ENCODE results near the gene TEX51. TPM values are rescaled to one million over a fixed set of nuclear protein-coding genes. Genes with fewer than 3 reads are reported as not detected.

The TEX51 gene
- total and polyA plus RNA-seq, 2 of the 4 experiments (the other 2 are of a cell fraction) = not detected

DNA sequence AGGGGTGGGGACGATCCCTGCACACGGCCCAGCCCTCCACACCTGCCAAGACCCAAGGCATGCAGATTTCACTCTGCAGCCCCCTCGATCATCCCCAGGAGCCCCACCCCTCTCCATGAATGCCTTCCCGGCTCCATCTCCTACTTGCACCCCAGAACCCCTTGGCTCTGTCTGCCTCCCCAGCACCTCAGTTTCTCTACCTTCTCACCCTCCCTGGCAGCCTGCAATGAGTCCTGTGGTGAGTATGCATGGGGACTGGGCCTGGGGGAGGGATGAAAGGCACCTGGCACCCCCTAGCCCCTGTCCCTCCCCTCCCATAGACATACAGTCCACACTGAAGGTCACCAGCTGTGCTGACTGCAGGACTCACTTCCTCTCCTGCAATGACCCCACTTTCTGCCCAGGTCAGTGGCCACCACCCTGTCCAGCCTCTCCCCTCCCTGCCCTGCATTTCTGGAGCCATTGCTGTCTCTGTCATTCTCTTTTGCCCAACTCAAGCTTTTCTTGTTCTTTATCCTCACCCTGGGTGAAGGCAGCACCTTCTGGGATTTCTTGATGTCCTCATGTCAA lies 1.0 kb downstream of the TEX51 start:
- no peak overlapping the region for H3K4me3 ChIP-seq (ENCODE audit: insufficient read depth, low read depth, low read length)
- no peak overlapping the region for H2BK5ac ChIP-seq (ENCODE audit: low read depth, low read length, poor library complexity, severe bottlenecking)
- WGBS, 2 experiments (ENCODE audit: extremely low coverage in 2 of 2, insufficient read length in 1 of 2) = no CpG with 5 or more reads among the region's 4 CpGs
- no peak overlapping the region for H3K4ac ChIP-seq (ENCODE audit: low read depth, low read length)
- no peak overlapping the region for H2BK15ac ChIP-seq (ENCODE audit: low read depth, low read length)
- H3K4me1 ChIP-seq (ENCODE audit: control insufficient read depth, insufficient read depth, low read length) = no peaks in the 10 kb centered on the region
- H3K27ac ChIP-seq (ENCODE audit: insufficient read depth, low read length) = no peak overlapping the region
- H2AK5ac ChIP-seq (ENCODE audit: low read depth, low read length) = no peak overlapping the region
- H3K56ac ChIP-seq (ENCODE audit: extremely low read depth, insufficient read depth, low read length) = no peak overlapping the region
- H3K9me1 ChIP-seq (ENCODE audit: insufficient read depth, low read length) = no peaks in the 10 kb centered on the region
- H4K8ac ChIP-seq (ENCODE audit: low read depth in 2 of 2, low read length in 2 of 2) = no peak overlapping the region
- H3K23ac ChIP-seq (ENCODE audit: low read depth, low read length) = no peak overlapping the region
- H2AFZ ChIP-seq (replicated peaks; ENCODE audit: low read length, poor library complexity) = no peak overlapping the region
- in situ Hi-C loops (cut with MboI; ENCODE audit: low sequenced_read_pairs) (no loop called here), intact Hi-C loops (cut with micrococcal nuclease) (no loop called here), dilution Hi-C loops (cut with HindIII; ENCODE audit: low sequenced_read_pairs, unreplicated experiment) (no loop called here)
- ChIA-PET POLR2A (ENCODE audit: unreplicated experiment) (no interaction called here), CTCF (no interaction called here)
- H2AK9ac ChIP-seq (replicated peaks; ENCODE audit: low read depth, low read length, poor library complexity) = no peak overlapping the region
- H4K91ac ChIP-seq (ENCODE audit: insufficient read depth, low read depth, low read length) = no peak overlapping the region
- DNase-seq (no peak), ATAC-seq (ENCODE audit: low read depth) (no peak)
- no peak overlapping the region for H3K9ac ChIP-seq (ENCODE audit: low read depth, low read length)
- no TSS peak for BruUV-seq (replicated peaks)
- no peak overlapping the region for H3K4me2 ChIP-seq (ENCODE audit: low read depth, low read length)
- no peak for TF ChIP-seq SMC3 (IDR thresholded peaks at IDR 0.05; ENCODE audit: low read depth, low read length)
- no peak for TF ChIP-seq FOS (IDR thresholded peaks at IDR 0.05; ENCODE audit: low read depth, low read length)
- TF ChIP-seq, protein P1, sequence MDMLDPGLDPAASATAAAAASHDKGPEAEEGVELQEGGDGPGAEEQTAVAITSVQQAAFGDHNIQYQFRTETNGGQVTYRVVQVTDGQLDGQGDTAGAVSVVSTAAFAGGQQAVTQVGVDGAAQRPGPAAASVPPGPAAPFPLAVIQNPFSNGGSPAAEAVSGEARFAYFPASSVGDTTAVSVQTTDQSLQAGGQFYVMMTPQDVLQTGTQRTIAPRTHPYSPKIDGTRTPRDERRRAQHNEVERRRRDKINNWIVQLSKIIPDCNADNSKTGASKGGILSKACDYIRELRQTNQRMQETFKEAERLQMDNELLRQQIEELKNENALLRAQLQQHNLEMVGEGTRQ (IDR thresholded peaks at IDR 0.05; ENCODE audit: low read depth, low read length) = no peak
- TF ChIP-seq RCOR1 (IDR thresholded peaks at IDR 0.05; ENCODE audit: insufficient replicate concordance, low read length) = no peak
- TF ChIP-seq NFE2L2 (IDR thresholded peaks at IDR 0.05; ENCODE audit: low read depth, low read length) = no peak
- no peak for TF ChIP-seq CEBPB (IDR thresholded peaks at IDR 0.05; ENCODE audit: low read depth, low read length)
- TF ChIP-seq, protein P2, sequence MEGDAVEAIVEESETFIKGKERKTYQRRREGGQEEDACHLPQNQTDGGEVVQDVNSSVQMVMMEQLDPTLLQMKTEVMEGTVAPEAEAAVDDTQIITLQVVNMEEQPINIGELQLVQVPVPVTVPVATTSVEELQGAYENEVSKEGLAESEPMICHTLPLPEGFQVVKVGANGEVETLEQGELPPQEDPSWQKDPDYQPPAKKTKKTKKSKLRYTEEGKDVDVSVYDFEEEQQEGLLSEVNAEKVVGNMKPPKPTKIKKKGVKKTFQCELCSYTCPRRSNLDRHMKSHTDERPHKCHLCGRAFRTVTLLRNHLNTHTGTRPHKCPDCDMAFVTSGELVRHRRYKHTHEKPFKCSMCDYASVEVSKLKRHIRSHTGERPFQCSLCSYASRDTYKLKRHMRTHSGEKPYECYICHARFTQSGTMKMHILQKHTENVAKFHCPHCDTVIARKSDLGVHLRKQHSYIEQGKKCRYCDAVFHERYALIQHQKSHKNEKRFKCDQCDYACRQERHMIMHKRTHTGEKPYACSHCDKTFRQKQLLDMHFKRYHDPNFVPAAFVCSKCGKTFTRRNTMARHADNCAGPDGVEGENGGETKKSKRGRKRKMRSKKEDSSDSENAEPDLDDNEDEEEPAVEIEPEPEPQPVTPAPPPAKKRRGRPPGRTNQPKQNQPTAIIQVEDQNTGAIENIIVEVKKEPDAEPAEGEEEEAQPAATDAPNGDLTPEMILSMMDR (conservative IDR thresholded peaks at IDR 0.05; ENCODE audit: low read depth, low read length) = no peak
- no peak for TF ChIP-seq MAZ (IDR thresholded peaks at IDR 0.05; ENCODE audit: borderline replicate concordance, low read depth, low read length)
- no peak for TF ChIP-seq RFX5 (IDR thresholded peaks at IDR 0.05; ENCODE audit: low read depth, low read length)
- TF ChIP-seq MAFK (IDR thresholded peaks at IDR 0.05; ENCODE audit: low read depth, low read length) = no peak
- no peak overlapping the region for H3K18ac ChIP-seq (ENCODE audit: low read depth, low read length)
- H2BK120ac ChIP-seq (ENCODE audit: low read depth, low read length) = no peak overlapping the region
- no peaks in the 10 kb centered on the region; the same call in 1 of the 2 replicates for H3K27me3 ChIP-seq (ENCODE audit: control insufficient read depth, insufficient read depth, low read length)
- H3K9me3 ChIP-seq (ENCODE audit: control insufficient read depth, insufficient read depth, low read length) = no peaks in the 10 kb centered on the region
- H3K79me1 ChIP-seq (ENCODE audit: low read depth in 1 of 2, low read length in 2 of 2) = no peaks in the 10 kb centered on the region
- no peaks in the 10 kb centered on the region for H4K20me1 ChIP-seq (ENCODE audit: insufficient read depth, low read length)
- H4K5ac ChIP-seq (ENCODE audit: low read depth, low read length) = no peak overlapping the region
- no peak overlapping the region for H2BK20ac ChIP-seq (ENCODE audit: low read depth, low read length)
- no peak overlapping the region for H3K14ac ChIP-seq (replicated peaks; ENCODE audit: low read depth, low read length)
- no peaks in the 10 kb centered on the region for H3K36me3 ChIP-seq (ENCODE audit: control insufficient read depth, insufficient read depth, low read length)

All from IMR-90 (cell line).